HepG2 (cell line): ENCODE data around the gene CCDC157. TPM values are rescaled to one million over a fixed set of nuclear protein-coding genes. Genes with fewer than 3 reads are reported as not detected.

Experiments
- ATAC-seq: fragments of 200-7000 bp; cut with Tn5 transposase; 3 replicates; pipeline ENCODE4 v1.9.1; 2020; ENCODE audit warnings: mild to moderate bottlenecking, moderate library complexity
- BruUV-seq: library from RNA; stranded (reverse); fragments of 400-500 nt; replicated peaks from 2 replicates; lab custom pipeline; 2021; lab: Mats Ljungman, UMichigan
- CTCF ChIA-PET: fragments of 300-600 bp; formaldehyde crosslinking; extraction: SDS; loops from one replicate; lab custom pipeline; 2021; ENCODE audit warnings: low total read pairs, inconsistent platforms, low intra/inter-chr PET ratio; lab: Yijun Ruan, JAX
- POLR2A ChIA-PET: fragments of 350-600 bp; sonication (Branson Sonifier 250); formaldehyde crosslinking; loops from one replicate; lab custom pipeline; 2020; ENCODE audit warnings: antibody characterized with exemption, inconsistent platforms; lab: Yijun Ruan, JAX
- DNase-seq: peaks from one replicate; pipeline ENCODE4 v3.0.0-alpha.2; 2015; ENCODE audit warnings: low spot score
- FAIRE-seq: peaks from 3 replicates; lab custom pipeline; 2011; peaks lifted over from hg19 to GRCh38; lab: Jason Lieb, UNC
- H2AFZ ChIP-seq: one replicate; pipeline ENCODE4 v1.6.1; 2011; ENCODE audit warnings: low read length, inconsistent platforms
- H3K27ac ChIP-seq: fragments of 300-600 bp; 3 replicates; pipeline ENCODE4 v1.8.0; 2011; ENCODE audit warnings: mixed run types, mild to moderate bottlenecking, mixed read lengths, low read length, inconsistent platforms; ENCODE audit not compliant: insufficient read depth; ENCODE audit errors: extremely low read length
- H3K27me3 ChIP-seq, 2 experiments: fragments of 200-600 bp in 1 of 2; 2 replicates in 1 of 2; 3 replicates in 1 of 2; pipeline versions ENCODE4 v1.6.0 to v1.8.0; 2011; ENCODE audit warnings: low read length in 2 of 2, mild to moderate bottlenecking in 2 of 2, moderate library complexity in 2 of 2, inconsistent platforms in 1 of 2; ENCODE audit not compliant: insufficient read depth in 2 of 2, control insufficient read depth in 1 of 2
- H3K36me3 ChIP-seq, 2 experiments: fragments of 200-600 bp in 1 of 2; replicated peaks in 1 of 2; 2 replicates in 1 of 2; 3 replicates in 1 of 2; pipeline versions ENCODE4 v1.5.1 to v1.8.0; 2011; ENCODE audit warnings: low read length in 2 of 2, inconsistent platforms in 1 of 2; ENCODE audit not compliant: insufficient read depth in 2 of 2, control insufficient read depth in 1 of 2
- H3K4me1 ChIP-seq: 2 replicates; pipeline ENCODE4 v1.5.1; 2012; ENCODE audit warnings: low read length, inconsistent platforms; ENCODE audit not compliant: insufficient read depth
- H3K4me2 ChIP-seq: 2 replicates; pipeline ENCODE4 v1.6.0; 2011; ENCODE audit warnings: low read depth, low read length, inconsistent platforms
- H3K4me3 ChIP-seq, 3 experiments: fragments of 200-600 bp in 1 of 3; sonication (generic), shearing (Covaris generic) in 1 of 3; replicated peaks in 1 of 3; 2 replicates each; pipeline ENCODE4 v1.5.1; 2011 to 2016; ENCODE audit warnings: low read length in 3 of 3, inconsistent platforms in 2 of 3, low read depth in 2 of 3, mild to moderate bottlenecking in 2 of 3, control low read depth in 1 of 3, mixed read lengths in 1 of 3; ENCODE audit not compliant: insufficient read depth in 1 of 3
- H3K79me2 ChIP-seq: one replicate; pipeline ENCODE4 v1.6.1; 2011; ENCODE audit warnings: low read length, inconsistent platforms; ENCODE audit not compliant: insufficient read depth
- H3K9ac ChIP-seq: 2 replicates; pipeline ENCODE4 v1.6.0; 2011; ENCODE audit warnings: mild to moderate bottlenecking, low read depth, low read length, inconsistent platforms; ENCODE audit not compliant: insufficient read depth
- H3K9me3 ChIP-seq: 2 replicates; pipeline ENCODE4 v1.5.1; 2012; ENCODE audit warnings: mild to moderate bottlenecking, low read length
- H4K20me1 ChIP-seq: 2 replicates; pipeline ENCODE4 v1.6.0; 2011; ENCODE audit warnings: inconsistent platforms, mild to moderate bottlenecking, low read length, moderate library complexity; ENCODE audit not compliant: insufficient read depth
- HNRNPL ChIP-seq: fragments of 200-400 bp; formaldehyde crosslinking; IDR thresholded peaks from 2 replicates; pipeline ENCODE4 v1.6.1; 2017; ENCODE audit warnings: mild to moderate bottlenecking, low read depth, low read length
- TFAP4 ChIP-seq: sonication (generic); IDR thresholded peaks from 2 replicates; pipeline ENCODE4 v1.6.1; 2016; ENCODE audit warnings: low read depth, borderline replicate concordance
- ZSCAN30 ChIP-seq: sonication (generic); formaldehyde crosslinking; IDR thresholded peaks from 2 replicates; pipeline ENCODE4 v1.5.0; 2020; ENCODE audit warnings: mild to moderate bottlenecking, missing genetic modification reagents
- WGBS: methylation state at CpG from one replicate; pipeline ENCODE4 v1.1.6; 2017; ENCODE audit warnings: low lambda C conversion rate; 5-methylcytosine and 5-hydroxymethylcytosine counted together
- in situ Hi-C: cut with HindIII; loops from 2 replicates; pipeline ENCODE4 v1.10.0; 2017; ENCODE audit warnings: low pct_unique_long_range_greater_than_20kb; ENCODE audit not compliant: extremely low pct_ligation_motif_present
- intact Hi-C: fragments of 100-400 bp; cut with micrococcal nuclease; formaldehyde crosslinking; loops from one replicate; pipeline ENCODE4 v1.10.0; 2022; ENCODE audit not compliant: unreplicated experiment
- polyA plus RNA-seq, 8 experiments: library from polyadenylated mRNA; depleted of rRNA in 3 of 8; stranded (reverse) in 7 of 8; unstranded in 1 of 8; fragments of >200 nt; fragmentation: Illumina TruSeq in 4 of 8; extraction: Trizol in 4 of 8; gene quantifications; 2 replicates each; pipeline versions ENCODE4 v1.2.1 to v1.2.3, GENCODE V29; 2011 to 2016; ENCODE audit warnings: low read depth in 4 of 8, missing spikeins in 1 of 8, mixed read lengths in 1 of 8; ENCODE audit not compliant: insufficient read depth in 1 of 8
- total RNA-seq, 5 experiments: library from RNA; depleted of rRNA; stranded (reverse); fragments of >200 nt; fragmentation: Illumina TruSeq; extraction: Trizol; gene quantifications; 2 replicates each; pipeline ENCODE4 v1.2.3, GENCODE V29; 2016; ENCODE audit warnings: low read depth in 1 of 5
- TF ChIP-seq, protein P1 (sequence below): sonication (generic); formaldehyde crosslinking; IDR thresholded peaks from 2 replicates; pipeline ENCODE4 v1.4.0; 2020; ENCODE audit warnings: missing genetic modification reagents, borderline replicate concordance
- TF ChIP-seq, protein P2 (sequence below): sonication (generic); formaldehyde crosslinking; IDR thresholded peaks from 2 replicates; pipeline ENCODE4 v1.5.1; 2020; ENCODE audit warnings: mild to moderate bottlenecking, missing genetic modification reagents, moderate library complexity

The CCDC157 gene
- total and polyA plus RNA-seq, 2 of the 13 experiments (the other 11 are each of a cell fraction or from before 2014, with no cell fraction given) = 1.4 to 1.6 TPM

GRCh38 chr22:30390974-30391691 lies 34.3 kb downstream of the CCDC157 start (continued):
- TF ChIP-seq, protein P1, sequence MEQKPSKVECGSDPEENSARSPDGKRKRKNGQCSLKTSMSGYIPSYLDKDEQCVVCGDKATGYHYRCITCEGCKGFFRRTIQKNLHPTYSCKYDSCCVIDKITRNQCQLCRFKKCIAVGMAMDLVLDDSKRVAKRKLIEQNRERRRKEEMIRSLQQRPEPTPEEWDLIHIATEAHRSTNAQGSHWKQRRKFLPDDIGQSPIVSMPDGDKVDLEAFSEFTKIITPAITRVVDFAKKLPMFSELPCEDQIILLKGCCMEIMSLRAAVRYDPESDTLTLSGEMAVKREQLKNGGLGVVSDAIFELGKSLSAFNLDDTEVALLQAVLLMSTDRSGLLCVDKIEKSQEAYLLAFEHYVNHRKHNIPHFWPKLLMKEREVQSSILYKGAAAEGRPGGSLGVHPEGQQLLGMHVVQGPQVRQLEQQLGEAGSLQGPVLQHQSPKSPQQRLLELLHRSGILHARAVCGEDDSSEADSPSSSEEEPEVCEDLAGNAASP (CRISPR knock-in tag) = 0 out of 2 replicates have a peak, but pooled peaks have one; percentile 48
- peak; percentile 25; the same call in 1 of the 2 replicates for TF ChIP-seq TFAP4

DNA sequence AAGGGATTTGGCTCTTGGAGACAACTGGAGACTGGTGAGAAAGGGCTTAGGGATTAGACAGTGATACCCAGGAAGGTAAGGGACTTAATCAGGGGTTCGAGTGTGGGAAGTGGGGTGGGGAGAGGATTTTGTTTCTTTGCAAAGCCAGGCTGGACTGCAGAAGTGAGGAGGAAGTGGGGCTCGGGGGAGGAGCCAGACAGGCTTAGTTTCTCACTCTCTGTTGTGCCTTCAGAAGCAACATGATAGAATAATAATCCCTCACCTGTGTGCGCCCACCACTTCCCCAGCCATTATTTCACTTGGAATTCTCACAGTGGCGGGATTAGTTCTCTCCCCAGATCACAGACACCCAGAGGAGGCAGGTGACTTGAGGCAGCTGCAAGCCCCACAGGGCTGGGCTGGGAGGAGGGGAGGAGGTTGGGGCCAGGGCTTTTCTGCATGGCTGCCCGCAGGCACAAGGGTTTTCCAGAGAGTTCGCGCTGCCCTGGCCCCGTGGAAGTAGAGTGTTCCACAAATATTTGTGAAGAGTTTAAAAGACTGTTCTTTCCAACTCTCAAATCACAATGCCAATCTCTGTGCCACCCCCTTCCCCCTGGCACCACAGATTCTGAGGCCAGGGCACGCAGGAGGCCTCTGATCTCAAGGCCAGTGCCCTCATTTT lies 36.0 kb downstream of the CCDC157 start:
- WGBS = 23% methylated on average over 5 of the region's 9 CpGs
- Histone ChIP-seq H3K27me3 (peaks cover 0 to 4% of the 10 kb centered on the region in 2 experiments; a peak in 1 of 5 replicates), H4K20me1 (no peaks in the 10 kb centered on the region), H3K27ac (no peak overlapping the region), H3K79me2 (no peaks in the 10 kb centered on the region), H3K4me2 (peak overlapping the region; percentile 53), H3K36me3 (no peaks in the 10 kb centered on the region), H3K4me1 (peaks cover 55% of the 10 kb centered on the region), H2AFZ (no peak overlapping the region), H3K4me3 (peak overlapping the region in 1 of 3 experiments; percentile 21; a peak in 1 of 6 replicates), H3K9ac (peak overlapping the region; percentile 14; the same call in 1 of the 2 replicates), H3K9me3 (no peaks in the 10 kb centered on the region; the same call in 1 of the 2 replicates)
- 0 out of 2 replicates have a peak, but pooled peaks have one; percentile 63 for TF ChIP-seq HNRNPL
- no peak for TF ChIP-seq ZSCAN30
- TF ChIP-seq, protein P2, sequence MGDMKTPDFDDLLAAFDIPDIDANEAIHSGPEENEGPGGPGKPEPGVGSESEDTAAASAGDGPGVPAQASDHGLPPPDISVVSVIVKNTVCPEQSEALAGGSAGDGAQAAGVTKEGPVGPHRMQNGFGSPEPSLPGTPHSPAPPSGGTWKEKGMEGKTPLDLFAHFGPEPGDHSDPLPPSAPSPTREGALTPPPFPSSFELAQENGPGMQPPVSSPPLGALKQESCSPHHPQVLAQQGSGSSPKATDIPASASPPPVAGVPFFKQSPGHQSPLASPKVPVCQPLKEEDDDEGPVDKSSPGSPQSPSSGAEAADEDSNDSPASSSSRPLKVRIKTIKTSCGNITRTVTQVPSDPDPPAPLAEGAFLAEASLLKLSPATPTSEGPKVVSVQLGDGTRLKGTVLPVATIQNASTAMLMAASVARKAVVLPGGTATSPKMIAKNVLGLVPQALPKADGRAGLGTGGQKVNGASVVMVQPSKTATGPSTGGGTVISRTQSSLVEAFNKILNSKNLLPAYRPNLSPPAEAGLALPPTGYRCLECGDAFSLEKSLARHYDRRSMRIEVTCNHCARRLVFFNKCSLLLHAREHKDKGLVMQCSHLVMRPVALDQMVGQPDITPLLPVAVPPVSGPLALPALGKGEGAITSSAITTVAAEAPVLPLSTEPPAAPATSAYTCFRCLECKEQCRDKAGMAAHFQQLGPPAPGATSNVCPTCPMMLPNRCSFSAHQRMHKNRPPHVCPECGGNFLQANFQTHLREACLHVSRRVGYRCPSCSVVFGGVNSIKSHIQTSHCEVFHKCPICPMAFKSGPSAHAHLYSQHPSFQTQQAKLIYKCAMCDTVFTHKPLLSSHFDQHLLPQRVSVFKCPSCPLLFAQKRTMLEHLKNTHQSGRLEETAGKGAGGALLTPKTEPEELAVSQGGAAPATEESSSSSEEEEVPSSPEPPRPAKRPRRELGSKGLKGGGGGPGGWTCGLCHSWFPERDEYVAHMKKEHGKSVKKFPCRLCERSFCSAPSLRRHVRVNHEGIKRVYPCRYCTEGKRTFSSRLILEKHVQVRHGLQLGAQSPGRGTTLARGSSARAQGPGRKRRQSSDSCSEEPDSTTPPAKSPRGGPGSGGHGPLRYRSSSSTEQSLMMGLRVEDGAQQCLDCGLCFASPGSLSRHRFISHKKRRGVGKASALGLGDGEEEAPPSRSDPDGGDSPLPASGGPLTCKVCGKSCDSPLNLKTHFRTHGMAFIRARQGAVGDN (CRISPR knock-in tag) = peak; percentile 21; the same call in 1 of the 2 replicates
- intact Hi-C loops = no loop called here
- no peak for DNase-seq
- no TSS peak for BruUV-seq
- no peak for FAIRE-seq
- no peak for ATAC-seq
- POLR2A ChIA-PET = interaction anchor here (1.1 to 10.2 kb wide), 2 partner anchors 31 to 105 kb away, joined by 4 to 164 read pairs; partner anchors contain the start of gene MTFP1
- CTCF ChIA-PET = interaction anchor here (3.2 to 3.4 kb wide), 2 partner anchors 33 to 93 kb away, joined by 29 to 43 read pairs; partner anchors contain the start of gene MTFP1
- in situ Hi-C loops = loop anchor here (5.0 to 25.0 kb wide), 3 partner anchors 35 to 280 kb away; partner anchors contain the start of gene MTFP1
